Measurements from ENCODE around the gene ATP8B4. TPM values are rescaled to one million over a fixed set of nuclear protein-coding genes. Genes with fewer than 3 reads are reported as not detected.

The ATP8B4 gene
- total RNA-seq, 1 donor from 2014 or later = 9.4 TPM

DNA sequence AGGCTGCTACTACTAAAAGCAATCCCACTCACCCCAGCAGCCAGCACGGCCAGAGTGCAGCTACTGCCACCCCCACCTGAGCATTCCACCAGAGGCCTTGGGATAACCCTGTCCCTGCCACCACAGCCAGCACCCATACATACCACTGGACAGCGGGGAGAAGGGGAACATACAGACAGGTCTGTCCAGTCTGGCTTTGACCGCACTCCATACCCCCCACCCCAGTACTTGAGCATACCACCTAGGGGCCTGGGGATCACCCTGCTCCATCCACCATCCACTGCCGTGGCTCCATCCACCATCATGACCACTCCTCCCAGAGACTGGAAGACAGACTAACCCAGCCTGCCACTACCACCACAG, 210.1 kb downstream of the ATP8B4 start:
- Histone ChIP-seq H3K36me3 (no peaks in the 10 kb centered on the region), H3K4me1 (no peaks in the 10 kb centered on the region), H3K27ac (no peak overlapping the region), H3K4me3 (no peak overlapping the region), H3K27me3 (no peaks in the 10 kb centered on the region), H3K9me3 (peaks cover 14% of the 10 kb centered on the region)
- ATAC-seq (peak; percentile 37), DNase-seq (no peak)
- no peak for TF ChIP-seq CTCF (IDR thresholded peaks at IDR 0.05)
- intact Hi-C loops (cut with DNase I) = no loop called here

DNA sequence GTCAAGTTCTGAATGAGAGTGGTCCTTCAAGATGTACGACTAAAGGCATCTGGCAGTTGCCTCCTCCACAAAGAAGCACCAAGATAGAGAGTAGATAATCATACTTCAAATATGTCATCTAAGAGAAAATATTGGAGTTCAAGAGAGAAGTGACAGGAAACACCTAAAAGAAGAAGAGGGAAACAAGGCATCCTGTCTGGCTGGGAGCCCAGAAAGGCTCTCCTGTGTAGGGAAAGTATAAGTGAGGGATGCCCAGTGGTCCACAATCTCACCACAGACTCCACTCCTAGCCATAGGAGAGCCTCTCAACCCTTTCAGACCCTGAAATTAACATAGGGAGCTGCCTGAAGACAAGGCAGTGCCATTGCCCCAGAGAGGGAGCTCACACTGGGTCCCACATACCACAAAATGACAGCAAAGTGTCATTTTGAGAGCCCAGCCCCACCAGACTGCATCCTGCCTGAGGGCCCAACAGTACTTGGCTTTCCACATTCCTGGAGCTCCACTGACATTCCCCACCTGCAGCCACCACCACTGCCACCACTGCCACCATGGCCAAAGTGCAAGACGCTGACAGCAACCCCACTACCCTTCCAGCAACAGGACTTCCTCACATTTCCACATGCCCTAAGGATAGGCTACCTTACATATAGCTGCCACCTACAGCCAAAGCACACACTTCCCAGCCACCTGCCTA, 210.6 kb downstream of the ATP8B4 start:
- Histone ChIP-seq H3K27me3 (no peaks in the 10 kb centered on the region), H3K4me1 (no peaks in the 10 kb centered on the region), H3K4me3 (no peak overlapping the region), H3K27ac (no peak overlapping the region), H3K36me3 (no peaks in the 10 kb centered on the region), H3K9me3 (peaks cover 14% of the 10 kb centered on the region)
- DNase-seq (no peak), ATAC-seq (no peak)
- intact Hi-C loops (cut with DNase I) = no loop called here
- TF ChIP-seq CTCF (IDR thresholded peaks at IDR 0.05) = no peak

DNA sequence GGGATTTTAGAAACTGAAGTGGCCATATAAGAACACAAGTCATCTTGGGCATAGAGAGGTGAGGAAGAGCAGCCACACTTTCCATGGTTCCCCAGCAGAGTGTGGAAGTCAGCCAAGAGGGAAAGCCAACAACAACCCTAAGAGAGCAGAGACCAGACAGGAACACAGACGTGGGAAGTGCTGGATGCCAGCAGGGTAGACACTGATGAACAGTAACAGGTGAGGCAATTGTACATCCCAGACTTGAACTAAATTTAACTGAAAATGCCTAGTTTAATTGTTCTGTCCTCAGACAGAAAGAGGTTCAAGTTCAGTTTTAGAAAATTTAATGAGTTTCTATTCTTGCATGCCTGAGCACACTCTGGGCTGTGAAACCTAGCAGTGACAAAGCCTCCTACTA, 212.1 kb downstream of the ATP8B4 start:
- H3K36me3 ChIP-seq = no peaks in the 10 kb centered on the region
- ATAC-seq (no peak), DNase-seq (no peak)
- no peak overlapping the region for H3K27ac ChIP-seq
- H3K4me3 ChIP-seq = no peak overlapping the region
- no peaks in the 10 kb centered on the region for H3K4me1 ChIP-seq
- H3K9me3 ChIP-seq = peaks cover 14% of the 10 kb centered on the region
- intact Hi-C loops (cut with DNase I) = no loop called here
- H3K27me3 ChIP-seq = no peaks in the 10 kb centered on the region
- TF ChIP-seq CTCF (IDR thresholded peaks at IDR 0.05) = no peak

- ATAC-seq (no peak), DNase-seq (no peak)
- intact Hi-C loops (cut with DNase I) = no loop called here
Measured at GRCh38 chr15:49905221-49905620, 213.8 kb downstream of the ATP8B4 start.

DNA sequence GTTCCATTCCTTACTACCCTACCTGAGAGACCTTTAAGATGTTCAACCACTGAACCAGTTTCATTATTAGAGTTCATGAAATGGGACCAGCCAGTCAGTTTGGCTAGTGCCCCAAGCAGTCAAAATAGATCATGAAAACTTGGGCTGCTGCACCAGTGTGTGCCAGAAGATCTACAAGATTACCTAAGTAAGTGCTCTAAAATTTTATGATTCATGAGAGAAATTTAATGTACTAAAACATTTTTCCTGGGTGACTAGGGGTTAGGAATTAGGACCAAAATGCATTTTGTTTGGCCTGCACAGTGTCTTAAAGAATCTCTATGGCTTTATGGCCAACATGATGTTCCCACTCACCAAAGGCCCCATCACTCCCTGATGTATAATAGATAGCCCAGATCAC, 214.7 kb downstream of the ATP8B4 start:
- no peaks in the 10 kb centered on the region for H3K27me3 ChIP-seq
- H3K27ac ChIP-seq = no peak overlapping the region
- no peak overlapping the region for H3K4me3 ChIP-seq
- H3K36me3 ChIP-seq = no peaks in the 10 kb centered on the region
- DNase-seq (no peak), ATAC-seq (no peak)
- intact Hi-C loops (cut with DNase I) = no loop called here
- TF ChIP-seq CTCF (IDR thresholded peaks at IDR 0.05) = no peak
- H3K9me3 ChIP-seq = no peaks in the 10 kb centered on the region
- H3K4me1 ChIP-seq = no peaks in the 10 kb centered on the region

More at GRCh38 chr15:49905221-49905620, 213.8 kb downstream of the ATP8B4 start:
- Histone ChIP-seq H3K9me3 (peaks cover 4% of the 10 kb centered on the region), H3K4me1 (no peaks in the 10 kb centered on the region), H3K4me3 (no peak overlapping the region), H3K36me3 (no peaks in the 10 kb centered on the region), H3K27me3 (no peaks in the 10 kb centered on the region), H3K27ac (no peak overlapping the region)
- no peak for TF ChIP-seq CTCF (IDR thresholded peaks at IDR 0.05)

Data from upper lobe of right lung (tissue), 1 donor.